Measurements from ENCODE around the gene HSFX4.
"Not testable (repeated sequence)": the region's sequence is repeated elsewhere in the genome, so short reads cannot be mapped to it uniquely, and the experiment has no call there.

DNA sequence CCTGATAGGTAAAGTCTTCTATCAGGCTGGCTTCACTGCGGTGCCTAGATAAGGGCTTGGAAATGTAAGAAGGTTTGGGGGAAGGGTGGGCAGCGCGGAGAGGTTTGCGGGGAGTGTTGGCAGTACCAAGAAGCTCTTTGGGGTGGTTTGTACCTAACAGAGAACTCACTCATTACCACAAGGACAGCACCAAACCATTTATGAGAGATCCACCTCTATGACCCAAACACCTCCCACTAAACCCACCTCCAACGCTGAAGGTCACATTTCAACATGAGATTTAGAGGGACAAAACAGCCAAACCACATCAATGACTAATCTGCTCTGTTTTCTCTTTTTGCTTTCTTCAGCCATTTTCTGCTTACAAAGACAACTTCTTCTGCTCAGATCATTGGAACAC lies 4.9 kb upstream of the HSFX4 start:
- TF ChIP-seq, protein P1, sequence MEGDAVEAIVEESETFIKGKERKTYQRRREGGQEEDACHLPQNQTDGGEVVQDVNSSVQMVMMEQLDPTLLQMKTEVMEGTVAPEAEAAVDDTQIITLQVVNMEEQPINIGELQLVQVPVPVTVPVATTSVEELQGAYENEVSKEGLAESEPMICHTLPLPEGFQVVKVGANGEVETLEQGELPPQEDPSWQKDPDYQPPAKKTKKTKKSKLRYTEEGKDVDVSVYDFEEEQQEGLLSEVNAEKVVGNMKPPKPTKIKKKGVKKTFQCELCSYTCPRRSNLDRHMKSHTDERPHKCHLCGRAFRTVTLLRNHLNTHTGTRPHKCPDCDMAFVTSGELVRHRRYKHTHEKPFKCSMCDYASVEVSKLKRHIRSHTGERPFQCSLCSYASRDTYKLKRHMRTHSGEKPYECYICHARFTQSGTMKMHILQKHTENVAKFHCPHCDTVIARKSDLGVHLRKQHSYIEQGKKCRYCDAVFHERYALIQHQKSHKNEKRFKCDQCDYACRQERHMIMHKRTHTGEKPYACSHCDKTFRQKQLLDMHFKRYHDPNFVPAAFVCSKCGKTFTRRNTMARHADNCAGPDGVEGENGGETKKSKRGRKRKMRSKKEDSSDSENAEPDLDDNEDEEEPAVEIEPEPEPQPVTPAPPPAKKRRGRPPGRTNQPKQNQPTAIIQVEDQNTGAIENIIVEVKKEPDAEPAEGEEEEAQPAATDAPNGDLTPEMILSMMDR (IDR thresholded peaks at IDR 0.05): not testable (repeated sequence)
- not testable (repeated sequence) for TF ChIP-seq POLR2AphosphoS5 (IDR thresholded peaks at IDR 0.05)
